CD4-positive, alpha-beta T cell (primary cell): Measurements from ENCODE around the gene KCNMA1. TPM values are rescaled to one million over a fixed set of nuclear protein-coding genes. Genes with fewer than 3 reads are reported as not detected.

ENCODE experiments used
- ATAC-seq: fragments of 200-7000 bp; cut with Tn5 transposase; one replicate; pipeline ENCODE4 v1.10.0; 2022; ENCODE audit warnings: mild to moderate bottlenecking; ENCODE audit not compliant: poor library complexity
- CTCF ChIA-PET: fragments of 350-600 bp; sonication (Branson Sonifier 250); formaldehyde crosslinking; loops from one replicate; lab custom pipeline; 2021; ENCODE audit warnings: antibody characterized with exemption, inconsistent platforms; lab: Charles Lee
- POLR2A ChIA-PET: fragments of 350-600 bp; sonication (Branson Sonifier 250); formaldehyde crosslinking; loops from one replicate; lab custom pipeline; 2021; ENCODE audit warnings: antibody characterized with exemption, inconsistent platforms; lab: Charles Lee
- DNase-seq, 14 experiments: peaks; one replicate each; pipeline ENCODE4 v3.0.0-alpha.2; 2013 to 2020; ENCODE audit warnings: mixed read lengths in 2 of 14
- H3K27ac ChIP-seq, 2 donors: one replicate each; pipeline versions ENCODE4 v1.5.1 to v1.7.0; 2013; ENCODE audit warnings: low read length in 2 of 2, low read depth in 1 of 2, mild to moderate bottlenecking in 1 of 2
- H3K27me3 ChIP-seq, 2 experiments: 1 replicate in 1 of 2; 2 replicates in 1 of 2; pipeline versions ENCODE4 v1.6.1 to v1.7.0; 2013; ENCODE audit warnings: low read length in 2 of 2, control low read depth in 1 of 2, mild to moderate bottlenecking in 1 of 2, moderate library complexity in 1 of 2; ENCODE audit not compliant: insufficient read depth in 2 of 2, control insufficient read depth in 1 of 2
- H3K36me3 ChIP-seq: one replicate; pipeline ENCODE4 v1.6.1; 2013; ENCODE audit warnings: low read length, control low read depth; ENCODE audit not compliant: insufficient read depth
- H3K4me1 ChIP-seq: one replicate; pipeline ENCODE4 v1.6.1; 2013; ENCODE audit warnings: low read length, control low read depth; ENCODE audit not compliant: insufficient read depth
- H3K4me3 ChIP-seq: one replicate; pipeline ENCODE4 v1.5.1; 2013; ENCODE audit warnings: mild to moderate bottlenecking, low read length, moderate library complexity
- H3K9me3 ChIP-seq, 2 experiments: 1 replicate in 1 of 2; 2 replicates in 1 of 2; pipeline versions ENCODE4 v1.6.1 to v1.7.0; 2013; ENCODE audit warnings: low read length in 2 of 2, mild to moderate bottlenecking in 2 of 2, control low read depth in 1 of 2, moderate library complexity in 1 of 2; ENCODE audit not compliant: control insufficient read depth in 1 of 2, insufficient read depth in 1 of 2
- H3K27ac Mint-ChIP-seq: one replicate; pipeline ENCODE4 v1.8.0; 2020; ENCODE audit warnings: mixed read lengths
- H3K27me3 Mint-ChIP-seq: one replicate; pipeline ENCODE4 v1.8.0; 2021; ENCODE audit warnings: mixed read lengths
- H3K36me3 Mint-ChIP-seq: one replicate; pipeline ENCODE4 v1.8.0; 2021; ENCODE audit warnings: low read depth, mixed read lengths
- H3K4me1 Mint-ChIP-seq: one replicate; pipeline ENCODE4 v1.8.0; 2021; ENCODE audit warnings: low read depth, mixed read lengths
- H3K4me3 Mint-ChIP-seq: one replicate; pipeline ENCODE4 v1.8.0; 2020; ENCODE audit warnings: mild to moderate bottlenecking, mixed read lengths
- H3K9me3 Mint-ChIP-seq: one replicate; pipeline ENCODE4 v1.8.0; 2020; ENCODE audit warnings: mixed read lengths
- intact Hi-C, 2 experiments: fragments of 100-400 bp; cut with DNase I in 1 of 2; cut with micrococcal nuclease in 1 of 2; formaldehyde crosslinking; loops; one replicate each; pipeline versions ENCODE4 v1.15.1 to v1.9.0; 2023 to 2025; cut with DNase I, micrococcal nuclease
- total RNA-seq, 174 experiments: library from RNA in 2 of 174; stranded (reverse) in 2 of 174; gene quantifications; one replicate each; pipeline ENCODE4 v1.2.3 and lab custom pipeline; 2021 to 2026
- TF ChIP-seq, protein P1 (sequence below): fragments of 200-600 bp; IDR thresholded peaks from one replicate; pipeline ENCODE4 v1.8.0; 2022; ENCODE audit warnings: antibody characterized with exemption, mild to moderate bottlenecking

Gene KCNMA1
- total RNA-seq, 2 experiments from 2014 or later: not detected

DNA sequence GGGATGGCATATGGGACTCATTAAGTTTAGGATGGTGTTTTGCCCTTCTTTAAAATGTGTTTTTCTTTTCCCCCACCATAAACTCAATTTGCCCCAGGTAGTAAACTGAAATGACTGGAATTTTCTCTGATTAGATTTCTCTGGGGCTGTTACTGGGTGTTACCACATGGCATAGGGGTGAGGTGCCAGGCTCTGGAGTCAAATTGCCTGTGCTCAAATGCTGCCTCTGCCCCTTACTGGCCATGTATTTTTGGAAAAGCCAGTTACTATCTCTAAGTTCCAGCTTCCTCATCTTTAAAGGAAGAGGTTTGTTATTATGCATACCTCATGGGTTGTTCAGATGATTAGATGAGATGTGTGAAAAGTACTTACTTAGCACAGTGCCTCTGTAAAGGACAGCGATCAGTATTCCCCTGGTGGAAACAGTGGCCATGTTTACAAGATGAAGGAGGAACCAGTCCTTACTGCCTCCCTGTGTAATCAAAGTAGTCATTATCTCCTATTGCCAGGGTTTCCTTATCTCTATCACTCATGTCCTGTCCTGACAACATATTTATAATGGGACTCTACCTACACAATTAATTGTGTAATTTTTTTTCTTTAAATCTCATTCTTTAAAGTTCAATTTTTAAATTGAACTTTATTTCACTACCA lies 352.0 kb downstream of the KCNMA1 start:
- Mint-ChIP-seq H3K4me3 (no peak overlapping the region), H3K27me3 (peaks cover 18% of the 10 kb centered on the region), H3K36me3 (no peaks in the 10 kb centered on the region), H3K9me3 (no peaks in the 10 kb centered on the region), H3K27ac (no peak overlapping the region), H3K4me1 (peaks cover 4% of the 10 kb centered on the region)
- no peak overlapping the region for H3K27ac ChIP-seq
- DNase-seq: no peak
- intact Hi-C loops: no loop called here
- TF ChIP-seq, protein P1, sequence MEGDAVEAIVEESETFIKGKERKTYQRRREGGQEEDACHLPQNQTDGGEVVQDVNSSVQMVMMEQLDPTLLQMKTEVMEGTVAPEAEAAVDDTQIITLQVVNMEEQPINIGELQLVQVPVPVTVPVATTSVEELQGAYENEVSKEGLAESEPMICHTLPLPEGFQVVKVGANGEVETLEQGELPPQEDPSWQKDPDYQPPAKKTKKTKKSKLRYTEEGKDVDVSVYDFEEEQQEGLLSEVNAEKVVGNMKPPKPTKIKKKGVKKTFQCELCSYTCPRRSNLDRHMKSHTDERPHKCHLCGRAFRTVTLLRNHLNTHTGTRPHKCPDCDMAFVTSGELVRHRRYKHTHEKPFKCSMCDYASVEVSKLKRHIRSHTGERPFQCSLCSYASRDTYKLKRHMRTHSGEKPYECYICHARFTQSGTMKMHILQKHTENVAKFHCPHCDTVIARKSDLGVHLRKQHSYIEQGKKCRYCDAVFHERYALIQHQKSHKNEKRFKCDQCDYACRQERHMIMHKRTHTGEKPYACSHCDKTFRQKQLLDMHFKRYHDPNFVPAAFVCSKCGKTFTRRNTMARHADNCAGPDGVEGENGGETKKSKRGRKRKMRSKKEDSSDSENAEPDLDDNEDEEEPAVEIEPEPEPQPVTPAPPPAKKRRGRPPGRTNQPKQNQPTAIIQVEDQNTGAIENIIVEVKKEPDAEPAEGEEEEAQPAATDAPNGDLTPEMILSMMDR: no peak
- CTCF ChIA-PET: no interaction called here
- no peaks in the 10 kb centered on the region for H3K9me3 ChIP-seq
- no peak overlapping the region for H3K4me3 ChIP-seq
- no peaks in the 10 kb centered on the region for H3K36me3 ChIP-seq
- ATAC-seq: no peak
- no peaks in the 10 kb centered on the region for H3K4me1 ChIP-seq
- H3K27me3 ChIP-seq: peaks cover 0 to 2% of the 10 kb centered on the region in 2 experiments
- POLR2A ChIA-PET: no interaction called here

DNA sequence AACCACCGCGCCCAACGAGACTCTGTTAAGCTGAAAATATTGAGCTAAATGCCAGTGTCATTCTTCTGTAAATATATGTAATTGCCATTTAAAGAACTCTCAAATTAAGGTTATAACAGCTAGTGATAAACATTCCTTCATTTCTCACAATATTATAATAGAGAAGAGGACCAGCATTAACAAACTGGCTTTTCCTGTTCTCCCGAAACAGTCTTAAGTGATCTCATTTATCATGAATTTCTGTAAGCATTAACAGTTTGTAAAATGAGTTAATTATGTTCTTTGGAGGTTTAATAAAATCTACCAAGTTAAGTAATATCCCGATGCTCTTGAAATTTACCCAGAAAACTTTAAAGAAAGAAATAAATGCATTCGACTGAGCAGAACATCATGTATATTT lies 352.8 kb downstream of the KCNMA1 start:
- no peak overlapping the region for H3K27ac Mint-ChIP-seq
- no peaks in the 10 kb centered on the region for H3K36me3 Mint-ChIP-seq
- DNase-seq: no peak
- H3K4me3 ChIP-seq: no peak overlapping the region
- ATAC-seq: no peak
- no peak overlapping the region for H3K4me3 Mint-ChIP-seq
- peaks cover 18% of the 10 kb centered on the region for H3K27me3 Mint-ChIP-seq
- intact Hi-C loops: no loop called here
- H3K27ac ChIP-seq: no peak overlapping the region
- TF ChIP-seq, protein P1: no peak
- peaks cover 4% of the 10 kb centered on the region for H3K4me1 Mint-ChIP-seq
- no peaks in the 10 kb centered on the region for H3K9me3 Mint-ChIP-seq
- CTCF ChIA-PET: no interaction called here
- H3K4me1 ChIP-seq: no peaks in the 10 kb centered on the region
- H3K27me3 ChIP-seq: peaks cover 0 to 2% of the 10 kb centered on the region in 2 experiments
- H3K36me3 ChIP-seq: no peaks in the 10 kb centered on the region
- POLR2A ChIA-PET: no interaction called here
- H3K9me3 ChIP-seq: no peaks in the 10 kb centered on the region

DNA sequence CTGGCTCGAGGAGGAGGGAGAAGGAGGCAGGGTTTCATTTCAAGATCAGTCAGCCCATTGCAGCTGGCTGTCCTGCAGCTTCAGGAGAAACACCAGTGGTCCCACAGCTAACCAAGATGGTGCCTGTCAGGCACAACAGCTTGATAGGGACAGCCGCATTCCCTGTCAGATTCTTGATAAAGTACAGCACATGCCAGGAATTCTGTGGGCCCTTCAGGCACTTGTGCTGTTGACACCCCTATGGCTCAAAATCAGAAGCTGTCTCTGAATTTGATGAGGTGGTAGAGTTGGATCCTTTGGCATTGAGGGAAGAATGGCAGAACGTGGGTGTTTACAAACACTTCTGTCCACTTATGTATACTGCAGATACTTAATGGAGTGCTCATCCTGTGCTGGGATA lies 354.3 kb downstream of the KCNMA1 start:
- H3K4me3 Mint-ChIP-seq: no peak overlapping the region
- intact Hi-C loops: no loop called here
- H3K27ac ChIP-seq: no peak overlapping the region
- TF ChIP-seq, protein P1: no peak
- ChIA-PET CTCF (no interaction called here), POLR2A (no interaction called here)
- no peaks in the 10 kb centered on the region for H3K4me1 ChIP-seq
- no peak overlapping the region for H3K27ac Mint-ChIP-seq
- ATAC-seq: no peak
- no peak overlapping the region for H3K4me3 ChIP-seq
- H3K27me3 Mint-ChIP-seq: peaks cover 18% of the 10 kb centered on the region
- no peak for DNase-seq
- no peaks in the 10 kb centered on the region for H3K36me3 ChIP-seq
- H3K9me3 Mint-ChIP-seq: no peaks in the 10 kb centered on the region
- no peaks in the 10 kb centered on the region for H3K9me3 ChIP-seq
- no peaks in the 10 kb centered on the region for H3K36me3 Mint-ChIP-seq
- H3K4me1 Mint-ChIP-seq: peaks cover 9% of the 10 kb centered on the region
- peaks cover 0 to 2% of the 10 kb centered on the region in 2 experiments for H3K27me3 ChIP-seq
